CD14-positive monocyte (primary cell): ENCODE results near the gene ATP2C1. TPM values are rescaled to one million over a fixed set of nuclear protein-coding genes. Genes with fewer than 3 reads are reported as not detected.
A peak's percentile ranks its signal among the peaks of the same experiment; 100 is the strongest.

Experiments used
- DNase-seq, 3 donors: peaks; one replicate each; pipeline ENCODE4 v3.0.0-alpha.2; 2011 to 2022
- H2AFZ ChIP-seq: 2 replicates; pipeline ENCODE4 v1.6.0; 2012; ENCODE audit warnings: mild to moderate bottlenecking, low read depth, low read length, inconsistent platforms; ENCODE audit not compliant: insufficient read depth, poor library complexity, severe bottlenecking
- H3K27ac ChIP-seq, 2 donors: 1 replicate in 1 of 2; 2 replicates in 1 of 2; pipeline ENCODE4 v1.5.1; 2012 to 2013; ENCODE audit warnings: low read length in 2 of 2, control low read depth in 1 of 2, inconsistent platforms in 1 of 2, low read depth in 1 of 2, mild to moderate bottlenecking in 1 of 2
- H3K27me3 ChIP-seq, 2 donors: one replicate each; pipeline versions ENCODE4 v1.6.0 to v1.6.1; 2011 to 2013; ENCODE audit warnings: low read length in 2 of 2; ENCODE audit not compliant: control insufficient read depth in 2 of 2, insufficient read depth in 2 of 2
- H3K36me3 ChIP-seq, 2 donors: replicated peaks in 1 of 2; 1 replicate in 1 of 2; 2 replicates in 1 of 2; pipeline versions ENCODE4 v1.5.1 to v1.6.1; 2012 to 2013; ENCODE audit warnings: low read length in 2 of 2, control low read depth in 1 of 2, inconsistent platforms in 1 of 2, mild to moderate bottlenecking in 1 of 2; ENCODE audit not compliant: insufficient read depth in 2 of 2, control insufficient read depth in 1 of 2
- H3K4me1 ChIP-seq, 2 donors: 1 replicate in 1 of 2; 2 replicates in 1 of 2; pipeline versions ENCODE4 v1.5.1 to v1.6.1; 2012 to 2013; ENCODE audit warnings: low read length in 2 of 2, control low read depth in 1 of 2, inconsistent platforms in 1 of 2, mild to moderate bottlenecking in 1 of 2, moderate library complexity in 1 of 2; ENCODE audit not compliant: insufficient read depth in 2 of 2, control insufficient read depth in 1 of 2
- H3K4me2 ChIP-seq: replicated peaks from 2 replicates; pipeline ENCODE3; 2012; ENCODE audit warnings: low read length, moderate library complexity, mild to moderate bottlenecking; ENCODE audit not compliant: poor library complexity, severe bottlenecking; ENCODE audit errors: extremely low read depth
- H3K4me3 ChIP-seq, 3 experiments: fragments of 200-600 bp in 1 of 3; sonication (generic) in 1 of 3; replicated peaks in 1 of 3; 1 replicate in 2 of 3; 2 replicates in 1 of 3; pipeline ENCODE4 v1.5.1; 2011 to 2013; ENCODE audit warnings: low read length in 3 of 3, mild to moderate bottlenecking in 3 of 3, control low read depth in 2 of 3, low read depth in 2 of 3, inconsistent platforms in 1 of 3, moderate library complexity in 1 of 3
- H3K79me2 ChIP-seq: 2 replicates; pipeline ENCODE4 v1.6.0; 2012; ENCODE audit warnings: mild to moderate bottlenecking, control low read depth, inconsistent platforms, low read length, moderate library complexity; ENCODE audit not compliant: insufficient read depth
- H3K9ac ChIP-seq: 2 replicates; pipeline ENCODE4 v1.6.0; 2017; ENCODE audit warnings: low read length, mild to moderate bottlenecking; ENCODE audit not compliant: insufficient read depth, poor library complexity, severe bottlenecking
- H3K9me3 ChIP-seq, 2 donors: replicated peaks in 1 of 2; 1 replicate in 1 of 2; 2 replicates in 1 of 2; pipeline versions ENCODE4 v1.5.1 to v1.6.1; 2012 to 2013; ENCODE audit warnings: low read length in 2 of 2, control low read depth in 1 of 2; ENCODE audit not compliant: control insufficient read depth in 1 of 2, insufficient read depth in 1 of 2
- H4K20me1 ChIP-seq: 2 replicates; pipeline ENCODE4 v1.6.0; 2012; ENCODE audit warnings: mild to moderate bottlenecking, low read length, control low read depth, moderate library complexity; ENCODE audit not compliant: insufficient read depth
- H3K27ac Mint-ChIP-seq, 7 donors: one replicate each; pipeline ENCODE4 v1.8.0; 2020; ENCODE audit warnings: mild to moderate bottlenecking in 7 of 7, mixed read lengths in 7 of 7, moderate library complexity in 6 of 7, inconsistent platforms in 2 of 7
- H3K27me3 Mint-ChIP-seq, 3 donors: one replicate each; pipeline ENCODE4 v1.8.0; 2021 to 2022; ENCODE audit warnings: low read depth in 3 of 3, mild to moderate bottlenecking in 3 of 3, mixed read lengths in 3 of 3, moderate library complexity in 3 of 3, inconsistent platforms in 1 of 3
- H3K36me3 Mint-ChIP-seq, 2 donors: one replicate each; pipeline ENCODE4 v1.8.0; 2020; ENCODE audit warnings: mixed read lengths in 2 of 2, inconsistent platforms in 1 of 2, mild to moderate bottlenecking in 1 of 2
- H3K4me1 Mint-ChIP-seq: one replicate; pipeline ENCODE4 v1.8.0; 2020; ENCODE audit warnings: mild to moderate bottlenecking, mixed read lengths
- H3K4me3 Mint-ChIP-seq, 2 donors: one replicate each; pipeline ENCODE4 v1.8.0; 2020; ENCODE audit warnings: mild to moderate bottlenecking in 2 of 2, mixed read lengths in 2 of 2, moderate library complexity in 1 of 2
- H3K9me3 Mint-ChIP-seq, 7 donors: one replicate each; pipeline ENCODE4 v1.8.0; 2020 to 2022; ENCODE audit warnings: mixed read lengths in 7 of 7, mild to moderate bottlenecking in 6 of 7, moderate library complexity in 6 of 7, inconsistent platforms in 2 of 7
- CTCF ChIP-seq: fragments of 200-600 bp; IDR thresholded peaks from one replicate; pipeline ENCODE4 v1.8.0; 2022; ENCODE audit warnings: antibody characterized with exemption, mild to moderate bottlenecking
- WGBS: methylation state at CpG from one replicate; pipeline ENCODE4 v1.1.5; 2013; ENCODE audit warnings: missing lambda C conversion rate; ENCODE audit not compliant: insufficient coverage; 5-methylcytosine and 5-hydroxymethylcytosine counted together
- intact Hi-C, 2 donors: fragments of 100-400 bp; cut with micrococcal nuclease; formaldehyde crosslinking; loops; one replicate each; pipeline versions ENCODE4 v1.15.0 to v1.15.1; 2023
- polyA plus RNA-seq, 3 donors: library from polyadenylated mRNA; depleted of rRNA in 1 of 3; unstranded in 2 of 3; stranded (reverse) in 1 of 3; fragments of 300-500 nt in 2 of 3; fragments of >200 nt in 1 of 3; fragmentation: Illumina TruSeq in 2 of 3; gene quantifications; 1 replicate in 2 of 3; 2 replicates in 1 of 3; pipeline ENCODE4 v1.2.3, GENCODE V29; 2012 to 2021

ATP2C1 gene
- polyA plus RNA-seq, 3 donors = 11.7 to 22.0 (median 12.2) TPM

DNA sequence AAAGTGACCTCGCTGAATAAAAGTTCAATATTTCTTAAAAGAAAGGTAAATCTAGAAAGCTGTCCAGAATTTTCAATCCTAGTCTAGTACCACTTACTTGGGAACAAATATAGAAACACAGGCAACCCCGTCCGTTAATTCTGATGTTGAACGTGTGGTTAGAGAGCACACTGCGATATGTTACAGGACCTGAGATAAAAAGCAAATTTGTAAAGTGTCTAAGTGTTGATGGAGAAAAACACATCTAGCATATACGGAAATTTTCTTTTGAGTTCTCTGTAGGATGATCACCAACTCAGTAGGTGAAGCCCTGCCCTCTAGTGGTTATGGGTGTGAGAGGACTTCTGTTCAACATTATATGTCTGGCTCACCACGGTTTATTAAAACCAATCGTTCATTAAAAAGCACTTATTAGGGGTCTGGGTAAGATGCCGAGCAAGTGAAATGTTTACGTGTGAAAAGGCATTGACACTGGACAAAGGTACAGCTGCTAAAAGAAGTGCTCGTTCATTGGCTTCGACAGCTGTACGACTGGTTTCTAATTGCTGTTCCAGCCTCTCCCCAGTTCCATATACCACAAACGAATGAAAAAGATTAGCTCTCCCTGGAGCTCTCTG is 1.0 kb upstream of the ATP2C1 start:
- H3K9me3 Mint-ChIP-seq = peaks cover 0 to 1% (median 0%) of the 10 kb centered on the region in 7 donors
- Histone ChIP-seq H3K27ac (peak overlapping the region; percentile 84 to 99), H3K79me2 (peaks cover 39% of the 10 kb centered on the region), H4K20me1 (no peaks in the 10 kb centered on the region), H3K4me3 (peak overlapping the region; percentile 62 to 92 (median 84)), H2AFZ (peak overlapping the region; percentile 91), H3K9ac (peak overlapping the region; percentile 98), H3K9me3 (no peaks in the 10 kb centered on the region), H3K4me1 (peaks cover 13 to 16% of the 10 kb centered on the region in 2 donors), H3K27me3 (no peaks in the 10 kb centered on the region), H3K36me3 (no peaks in the 10 kb centered on the region), H3K4me2 (peak overlapping the region; percentile 80)
- H3K4me3 Mint-ChIP-seq = peak overlapping the region; percentile 89 to 98
- H3K4me1 Mint-ChIP-seq = peaks cover 26% of the 10 kb centered on the region
- peaks cover 0 to 3% (median 0%) of the 10 kb centered on the region in 3 donors for H3K27me3 Mint-ChIP-seq
- TF ChIP-seq CTCF = peak; percentile 89
- WGBS = 0% methylated on average over 5 of the region's 14 CpGs
- H3K27ac Mint-ChIP-seq = peak overlapping the region; percentile 98 to 100 (median 99)
- no peaks in the 10 kb centered on the region for H3K36me3 Mint-ChIP-seq
- intact Hi-C loops = loop anchor here (5.0 to 10.0 kb wide), 4 partner anchors 71 to 146 kb away; partner anchors contain the start of gene PIK3R4 (in 1 of the 2)
- peak; percentile 65 to 83 (median 77) for DNase-seq

GRCh38 chr3:130894130-130894985 is 474 bp downstream of the ATP2C1 start:
- Mint-ChIP-seq H3K9me3 (peaks cover 0 to 1% (median 0%) of the 10 kb centered on the region in 7 donors), H3K27ac (peak overlapping the region; percentile 55 to 99 (median 80)), H3K36me3 (no peaks in the 10 kb centered on the region), H3K4me1 (peaks cover 26% of the 10 kb centered on the region), H3K4me3 (peak overlapping the region; percentile 89 to 98), H3K27me3 (peaks cover 0 to 2% (median 0%) of the 10 kb centered on the region in 3 donors)
- no peaks in the 10 kb centered on the region for H3K27me3 ChIP-seq
- intact Hi-C loops = loop anchor here (5.0 to 10.0 kb wide), 4 partner anchors 72 to 147 kb away; partner anchors contain the start of gene PIK3R4 (in 1 of the 2)
- peak overlapping the region; percentile 62 to 92 (median 84) for H3K4me3 ChIP-seq
- no peaks in the 10 kb centered on the region for H3K36me3 ChIP-seq
- peaks cover 13 to 16% of the 10 kb centered on the region in 2 donors for H3K4me1 ChIP-seq
- DNase-seq = peak; percentile 14 to 66 (median 26)
- peak overlapping the region; percentile 80 for H3K4me2 ChIP-seq
- H3K79me2 ChIP-seq = peaks cover 54% of the 10 kb centered on the region
- H2AFZ ChIP-seq = peak overlapping the region; percentile 91
- H3K27ac ChIP-seq = peak overlapping the region; percentile 84 to 99
- no peak for TF ChIP-seq CTCF
- no peaks in the 10 kb centered on the region for H3K9me3 ChIP-seq
- H3K9ac ChIP-seq = peak overlapping the region; percentile 98
- under 1% methylated on average over 17 of the region's 52 CpGs for WGBS
- H4K20me1 ChIP-seq = peaks cover 9% of the 10 kb centered on the region
